ENCODE data around the gene BRWD1.
"Not testable (repeated sequence)": the region's sequence is repeated elsewhere in the genome, so short reads cannot be mapped to it uniquely, and the experiment has no call there.

The BRWD1 gene

DNA sequence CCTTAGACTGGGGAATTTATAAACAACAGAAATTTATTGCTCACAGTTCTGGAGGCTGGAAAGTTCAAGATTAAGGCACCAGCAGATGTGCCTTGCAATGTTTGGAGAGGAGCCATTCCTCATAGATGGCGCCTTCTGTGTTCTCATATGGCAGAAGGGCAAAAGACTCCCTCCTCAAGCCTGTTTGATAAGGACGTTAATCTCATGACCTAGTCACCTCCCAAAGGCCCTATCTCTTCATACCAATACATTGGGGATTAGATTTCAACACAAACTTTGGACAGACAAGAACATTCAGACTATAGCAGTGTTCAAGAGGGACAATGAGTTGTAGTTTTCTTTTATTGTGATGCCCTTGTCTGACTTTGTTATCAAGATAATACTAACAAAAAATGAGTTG is 164.5 kb downstream of the BRWD1 start:
- no peak overlapping the region for H3K4me3 ChIP-seq (ENCODE audit: low read depth, low read length)
- DNase-seq (ENCODE audit: low read depth), result no peak
- TF ChIP-seq CTCF (IDR thresholded peaks at IDR 0.05; ENCODE audit: insufficient read depth, low read depth, low read length, missing control alignments), result no peak

DNA sequence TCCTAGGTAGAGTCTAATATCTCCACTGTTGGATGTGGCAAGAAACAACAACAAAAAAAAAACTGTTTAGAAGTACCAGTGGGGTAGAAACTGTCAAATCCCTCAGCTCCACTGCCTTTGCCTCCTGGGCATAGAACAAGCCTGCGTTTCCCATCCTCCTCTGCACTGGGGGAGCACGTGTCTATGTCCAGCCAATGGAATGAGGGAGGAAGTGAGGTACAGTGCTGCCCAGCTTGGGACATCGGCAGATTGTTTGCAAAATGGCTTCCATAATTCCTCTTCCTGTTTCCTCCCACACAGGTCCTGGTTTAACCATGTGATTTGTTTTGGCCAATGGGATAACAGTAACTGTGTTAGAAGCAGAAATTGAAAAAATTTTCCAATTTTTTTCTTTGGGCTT is 169.2 kb downstream of the BRWD1 start:
- DNase-seq (ENCODE audit: low read depth), result peak; percentile 14
- no peak for TF ChIP-seq CTCF (IDR thresholded peaks at IDR 0.05; ENCODE audit: insufficient read depth, low read depth, low read length, missing control alignments)
- H3K4me3 ChIP-seq (ENCODE audit: low read depth, low read length), result no peak overlapping the region

DNA sequence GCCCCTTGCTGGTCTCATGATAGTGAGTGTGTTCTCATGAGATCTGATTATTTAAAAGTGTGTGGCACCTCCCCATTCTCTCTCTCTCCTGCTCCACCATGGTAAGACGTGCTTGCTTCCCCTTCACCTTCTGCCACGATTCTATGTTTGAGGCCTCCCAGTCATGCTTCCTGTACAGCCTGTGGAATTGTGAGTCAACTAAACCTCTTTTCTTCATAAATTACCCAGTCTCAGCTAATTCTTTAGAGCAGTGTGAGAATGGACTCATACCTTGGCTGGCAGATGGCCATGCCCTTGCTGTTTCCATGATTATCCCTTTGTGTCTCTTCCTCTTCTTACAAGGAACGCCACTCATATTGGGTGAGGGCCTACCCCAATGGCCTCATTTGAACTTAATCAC is 170.5 kb downstream of the BRWD1 start:
- DNase-seq (ENCODE audit: low read depth), result no peak
- no peak for TF ChIP-seq CTCF (IDR thresholded peaks at IDR 0.05; ENCODE audit: insufficient read depth, low read depth, low read length, missing control alignments)
- no peak overlapping the region for H3K4me3 ChIP-seq (ENCODE audit: low read depth, low read length)

GRCh38 chr21:39141502-39141901 is 171.9 kb downstream of the BRWD1 start:
- DNase-seq (ENCODE audit: low read depth), result no peak
- no peak overlapping the region for H3K4me3 ChIP-seq (ENCODE audit: low read depth, low read length)
- no peak for TF ChIP-seq CTCF (IDR thresholded peaks at IDR 0.05; ENCODE audit: insufficient read depth, low read depth, low read length, missing control alignments)

DNA sequence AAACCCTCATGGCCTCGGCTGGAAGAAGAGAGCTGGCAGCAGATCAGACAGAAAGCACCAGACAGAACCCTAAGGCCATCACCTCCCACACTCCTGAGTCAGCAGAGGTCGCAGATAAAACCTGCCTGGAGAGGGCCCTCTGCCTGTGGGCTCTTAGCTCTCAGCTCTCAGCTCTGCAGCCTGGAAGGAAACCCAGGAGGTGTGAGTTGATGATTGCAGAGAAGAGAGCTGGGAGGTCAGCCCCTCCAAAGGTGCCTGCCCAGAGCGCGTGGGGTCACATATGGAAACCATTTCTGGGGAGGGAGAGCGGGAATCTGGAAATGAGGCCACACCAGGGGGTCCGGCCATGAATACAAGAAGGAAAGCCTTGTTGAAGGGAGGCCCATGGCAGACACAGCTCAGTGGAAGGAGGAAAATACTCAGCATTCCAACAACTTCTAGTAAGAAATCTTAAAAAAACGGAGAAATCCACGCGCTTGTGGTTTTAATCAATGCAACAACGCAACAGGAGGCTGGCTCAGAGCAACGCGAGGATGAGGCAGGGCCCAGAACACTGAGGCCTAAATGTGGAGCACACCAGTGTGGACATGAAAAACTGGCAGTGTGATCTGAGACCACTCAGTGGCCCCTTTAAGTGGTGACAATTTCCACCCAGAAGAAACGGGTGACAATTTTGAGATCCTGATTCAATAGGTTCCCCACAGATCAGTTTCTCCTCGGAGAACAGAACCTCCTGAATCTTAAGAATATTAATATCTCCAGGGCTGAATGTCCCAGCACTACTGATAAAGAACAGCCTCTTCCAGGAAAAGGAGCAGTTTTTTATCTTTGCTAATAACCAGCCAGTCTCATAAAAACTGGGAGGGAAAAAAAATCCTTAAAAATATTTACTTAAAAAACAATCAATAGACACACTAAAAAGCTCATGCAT is 175.9 kb downstream of the BRWD1 start:
- TF ChIP-seq CTCF (IDR thresholded peaks at IDR 0.05; ENCODE audit: insufficient read depth, low read depth, low read length, missing control alignments), result no peak
- H3K4me3 ChIP-seq (ENCODE audit: low read depth, low read length), result no peak overlapping the region
- DNase-seq (ENCODE audit: low read depth), result no peak

DNA sequence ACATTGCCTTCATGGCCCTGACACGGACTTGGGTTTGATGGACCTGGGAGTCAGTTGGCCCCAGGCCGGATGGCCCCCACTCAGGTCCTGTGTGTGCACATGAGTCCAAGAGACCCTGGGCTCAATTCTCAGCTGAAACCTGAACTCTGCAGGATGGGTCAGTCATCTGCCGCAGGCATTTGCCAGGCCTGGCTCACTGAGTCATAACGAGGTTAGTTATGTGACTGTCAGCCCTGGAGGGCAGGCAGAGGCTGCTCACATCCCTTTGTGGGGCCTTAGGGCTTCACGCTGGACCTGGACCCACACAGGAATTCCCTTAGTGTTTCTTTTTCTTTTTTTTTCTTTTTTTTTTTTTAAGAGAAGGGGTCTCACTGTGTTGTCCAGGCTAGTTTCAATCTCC is 176.7 kb downstream of the BRWD1 start:
- DNase-seq (ENCODE audit: low read depth), result no peak
- no peak overlapping the region for H3K4me3 ChIP-seq (ENCODE audit: low read depth, low read length)
- TF ChIP-seq CTCF (IDR thresholded peaks at IDR 0.05; ENCODE audit: insufficient read depth, low read depth, low read length, missing control alignments), result no peak

DNA sequence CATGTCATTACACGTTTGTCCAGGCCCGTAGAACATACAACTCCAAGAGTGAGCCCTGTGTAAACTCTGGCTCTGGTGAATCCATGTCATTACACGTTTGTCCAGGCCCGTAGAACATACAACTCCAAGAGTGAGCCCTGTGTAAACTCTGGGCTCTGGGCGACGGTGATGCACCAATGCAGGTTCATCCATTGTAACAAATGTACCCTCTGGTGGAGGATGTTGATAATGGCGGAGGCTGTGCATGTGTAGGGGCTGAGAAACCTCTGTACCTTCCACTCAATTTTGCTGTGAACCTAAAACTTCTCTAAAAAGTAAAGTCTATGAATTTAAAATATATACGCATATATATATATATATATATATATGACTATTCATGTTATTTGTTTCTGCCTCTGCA is 177.3 kb downstream of the BRWD1 start:
- DNase-seq (ENCODE audit: low read depth), result peak; percentile 17
- peak; percentile 11 for TF ChIP-seq CTCF (IDR thresholded peaks at IDR 0.05; ENCODE audit: insufficient read depth, low read depth, low read length, missing control alignments)
- H3K4me3 ChIP-seq (ENCODE audit: low read depth, low read length), result not testable (repeated sequence)
